Measurements from ENCODE around the gene EPHB4. TPM values are rescaled to one million over a fixed set of nuclear protein-coding genes. Genes with fewer than 3 reads are reported as not detected.
"Not testable (repeated sequence)": the region's sequence is repeated elsewhere in the genome, so short reads cannot be mapped to it uniquely, and the experiment has no call there.

EPHB4 gene
- total RNA-seq, 2 donors from 2014 or later = 31.4 to 46.6 TPM

DNA sequence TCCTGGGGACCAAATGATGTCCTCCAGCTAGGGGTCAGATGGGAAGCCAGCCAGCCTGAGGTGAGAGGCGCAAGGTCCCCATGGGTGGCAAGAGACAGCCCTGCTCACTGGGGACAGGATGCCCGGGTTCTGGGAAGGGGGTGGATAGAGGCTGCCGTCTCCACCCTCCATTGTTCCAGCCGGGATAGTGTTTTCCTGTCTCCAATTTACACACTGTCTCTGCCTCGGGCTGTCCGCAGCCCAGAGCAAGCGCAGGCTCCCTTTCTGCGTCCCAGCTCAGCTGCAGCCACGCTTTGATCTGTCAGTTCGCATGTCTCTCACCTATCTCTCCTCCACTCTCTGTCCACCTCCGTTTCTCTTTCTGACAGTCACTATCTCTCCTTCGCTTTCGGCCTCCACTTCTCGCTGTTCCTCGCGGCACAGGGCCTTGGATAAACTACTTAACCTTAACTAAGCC is 2.1 kb downstream of the EPHB4 start:
- DNase-seq (ENCODE audit: low spot score) = no peak
- intact Hi-C loops (cut with DNase I) = no loop called here

DNA sequence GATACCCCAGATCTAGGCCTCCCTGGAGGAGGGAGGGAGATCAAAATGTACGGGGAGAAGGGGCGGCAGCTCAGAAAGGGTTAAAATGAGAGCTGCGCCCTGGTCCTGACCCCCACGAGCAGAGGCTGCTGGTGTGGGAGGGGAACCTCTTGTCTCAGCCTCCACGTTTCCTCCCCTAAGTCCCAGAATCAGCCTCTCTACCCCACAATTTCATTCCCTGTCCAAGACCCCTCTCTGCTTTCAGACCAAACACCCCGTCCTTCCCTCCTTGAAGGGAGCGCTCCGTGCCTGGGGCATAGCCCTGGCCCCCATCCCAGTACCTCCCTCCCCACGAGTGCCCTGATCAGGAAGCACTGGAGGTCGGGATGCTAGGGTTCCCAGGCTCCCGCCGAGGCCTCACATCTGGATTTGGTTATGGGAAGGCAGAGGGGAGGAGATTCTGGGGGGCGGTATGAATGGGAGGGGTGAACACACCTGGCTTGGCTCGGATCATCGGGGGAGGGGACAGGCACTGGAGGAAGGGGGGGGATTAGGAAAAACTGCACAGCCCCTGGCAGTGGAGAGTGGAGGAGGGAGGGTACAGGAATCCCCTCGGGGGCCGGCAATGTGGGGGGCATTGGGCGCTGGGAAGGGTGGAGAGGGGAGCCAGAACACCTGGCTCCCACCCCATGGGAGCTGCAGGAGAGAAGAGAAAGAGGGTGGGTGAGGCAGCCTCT is 2.7 kb downstream of the EPHB4 start:
- DNase-seq (ENCODE audit: low spot score) = no peak
- intact Hi-C loops (cut with DNase I) = no loop called here

DNA sequence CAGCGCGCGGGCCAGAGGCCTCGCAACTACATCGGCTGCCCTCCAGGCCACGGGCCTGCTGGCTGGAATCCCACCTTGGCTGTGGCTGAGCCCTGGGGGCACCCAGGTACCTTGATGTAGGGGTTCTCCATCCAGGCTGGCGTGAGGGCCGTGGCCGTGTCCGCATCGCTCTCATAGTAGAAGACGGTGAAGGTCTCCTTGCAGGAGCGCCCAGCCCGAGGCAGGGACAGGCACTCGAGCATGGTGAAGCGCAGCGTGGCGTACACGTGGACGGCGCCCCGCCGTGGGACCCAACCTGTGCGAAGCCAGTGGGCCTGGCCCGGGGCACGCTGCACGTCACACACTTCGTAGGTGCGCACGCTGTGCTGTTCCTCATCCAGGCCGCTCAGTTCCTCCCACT is 3.8 kb downstream of the EPHB4 start:
- intact Hi-C loops (cut with DNase I) = no loop called here
- no peak for DNase-seq (ENCODE audit: low spot score)

DNA sequence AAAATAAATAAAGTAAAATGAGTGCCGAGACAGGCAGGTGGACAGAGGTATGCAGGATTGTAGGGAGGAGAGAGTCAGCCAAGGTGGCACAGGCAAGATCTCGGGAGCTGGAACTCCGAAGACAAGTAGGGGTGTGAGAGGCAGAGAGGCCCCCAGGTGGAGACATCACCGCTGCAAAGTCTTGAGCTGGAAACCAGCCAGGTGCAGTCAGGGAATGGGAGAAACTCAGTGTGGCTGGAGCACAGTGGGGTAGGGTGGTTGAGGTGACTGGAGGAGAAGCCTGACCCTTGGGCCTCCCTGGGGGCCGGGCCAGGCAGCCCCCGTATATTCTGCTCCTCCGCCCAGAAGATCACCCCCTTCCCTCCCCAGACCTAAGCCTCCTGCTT is 4.2 kb downstream of the EPHB4 start:
- no peak for DNase-seq (ENCODE audit: low spot score)
- intact Hi-C loops (cut with DNase I) = no loop called here

DNA sequence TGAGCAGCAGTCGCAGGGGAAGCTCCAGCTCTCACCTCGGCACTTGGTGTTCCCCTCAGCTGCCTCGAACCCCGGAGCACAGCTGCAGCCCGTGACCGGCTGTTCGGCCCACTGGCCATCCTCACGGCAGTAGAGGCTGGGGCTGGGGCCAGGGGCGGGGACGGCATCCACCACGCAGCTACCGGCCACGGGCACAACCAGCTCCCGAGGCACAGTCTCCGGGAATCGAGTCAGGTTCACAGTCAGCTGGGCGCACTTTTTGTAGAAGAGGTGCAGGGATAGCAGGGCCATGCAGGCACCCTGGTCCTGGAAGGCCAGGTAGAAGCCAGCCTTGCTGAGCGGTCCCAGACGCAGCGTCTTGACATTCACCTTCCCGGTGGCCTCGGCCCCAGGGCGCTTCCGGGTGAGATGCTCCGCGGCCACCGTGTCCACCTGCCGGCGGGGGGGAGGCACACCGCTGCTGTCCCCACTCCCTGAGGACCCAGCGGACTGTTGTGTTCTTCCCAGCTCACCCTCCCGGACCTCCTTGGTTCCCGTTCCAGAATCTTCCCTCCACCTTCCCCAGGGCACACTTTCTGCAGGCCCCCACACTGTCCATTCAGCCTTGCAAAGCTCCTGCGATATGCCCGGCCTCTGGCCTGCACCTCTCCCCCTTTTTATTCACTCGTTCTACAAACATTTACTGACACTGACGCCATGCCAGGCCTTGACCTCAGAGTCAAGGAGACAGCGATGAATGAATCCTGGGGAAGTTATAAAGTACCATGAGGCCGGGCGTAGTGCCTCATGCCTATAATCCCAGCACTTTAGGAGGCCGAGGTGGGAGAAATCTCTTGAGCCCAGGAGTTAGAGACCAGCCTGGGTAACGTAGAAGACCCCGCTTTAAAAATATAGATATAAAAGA is 4.8 kb downstream of the EPHB4 start:
- intact Hi-C loops (cut with DNase I) = no loop called here
- DNase-seq (ENCODE audit: low spot score) = no peak

DNA sequence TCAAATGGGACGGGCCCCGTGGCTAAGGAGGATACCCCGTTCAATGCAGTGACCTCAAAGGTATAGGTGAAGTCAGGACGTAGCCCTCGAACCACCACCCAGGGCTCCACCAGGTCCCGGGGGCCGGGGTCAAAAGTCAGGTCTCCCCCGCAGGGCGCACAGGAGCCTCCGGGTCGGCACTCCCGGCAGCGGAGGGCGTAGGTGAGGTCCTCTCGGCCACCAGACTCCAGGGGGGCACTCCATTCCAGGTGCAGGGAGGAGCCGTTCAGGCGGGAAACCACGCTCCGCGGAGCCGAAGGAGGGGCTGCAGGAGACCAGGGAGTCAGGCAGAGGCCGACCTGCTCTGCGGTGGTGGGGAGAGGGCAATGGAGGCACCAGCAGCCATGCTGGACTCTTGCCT is 7.7 kb downstream of the EPHB4 start:
- DNase-seq (ENCODE audit: low spot score) = no peak
- intact Hi-C loops (cut with DNase I) = no loop called here

DNA sequence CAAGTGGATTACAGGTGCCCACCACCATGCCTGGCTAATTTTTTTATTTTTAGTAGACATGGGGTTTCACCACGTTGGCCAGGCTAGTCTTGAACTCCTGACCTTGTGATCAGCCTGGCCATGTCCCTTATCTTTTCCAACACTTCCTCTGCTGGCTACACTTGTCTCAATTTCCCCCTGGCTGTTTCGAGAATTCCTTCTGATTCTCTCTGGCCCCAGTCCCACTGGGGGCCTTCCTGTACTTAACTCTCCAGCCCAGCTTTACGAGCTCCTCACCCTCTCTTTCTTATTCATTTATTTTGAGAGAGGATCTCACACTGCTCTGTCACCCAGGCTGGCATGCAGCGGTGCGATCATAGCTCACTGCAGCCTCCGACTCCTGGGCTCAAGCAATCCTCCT is 8.5 kb downstream of the EPHB4 start:
- no peak for DNase-seq (ENCODE audit: low spot score)
- intact Hi-C loops (cut with DNase I) = no loop called here

DNA sequence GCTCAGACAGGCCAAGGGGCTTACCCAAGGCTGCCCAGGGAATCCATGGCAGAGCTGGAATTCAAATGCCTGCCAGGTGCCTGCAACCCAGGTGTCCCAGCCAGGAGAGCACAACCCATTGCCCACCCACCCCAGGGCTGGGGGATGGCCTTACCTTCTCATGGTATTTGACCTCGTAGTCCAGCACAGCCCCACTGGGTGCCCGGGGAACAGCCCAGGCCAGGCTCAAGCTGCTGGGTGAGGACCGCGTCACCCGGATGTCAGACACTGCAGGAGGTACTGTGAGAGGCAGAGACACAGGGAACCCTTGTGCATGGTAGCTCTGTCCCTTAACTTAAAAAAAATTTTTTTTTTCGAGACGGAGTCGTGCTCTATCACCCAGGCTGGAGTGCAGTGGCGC is 9.0 kb downstream of the EPHB4 start:
- intact Hi-C loops (cut with DNase I) = no loop called here
- DNase-seq (ENCODE audit: low spot score) = no peak

DNA sequence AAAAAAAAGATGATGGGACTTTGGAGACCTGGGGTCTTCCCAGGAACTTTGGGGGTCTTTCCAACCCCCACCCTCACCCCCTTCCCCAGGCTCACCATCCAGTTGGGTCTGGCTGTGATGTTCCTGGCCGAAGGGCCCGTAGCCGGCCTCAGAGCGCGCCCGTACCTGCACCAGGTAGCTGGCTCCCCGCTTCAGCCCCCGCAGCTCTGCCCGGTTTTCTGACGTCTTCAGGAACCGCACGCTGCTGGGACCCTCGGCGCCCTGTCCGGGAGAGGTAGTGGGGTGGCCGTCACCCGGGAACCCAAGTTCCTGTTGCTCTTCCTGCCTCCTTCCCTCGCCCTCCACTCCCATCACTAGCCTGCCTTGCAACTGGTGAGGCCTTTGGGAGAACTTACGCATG is 10.2 kb downstream of the EPHB4 start:
- no peak for DNase-seq (ENCODE audit: low spot score)
- intact Hi-C loops (cut with DNase I) = no loop called here

DNA sequence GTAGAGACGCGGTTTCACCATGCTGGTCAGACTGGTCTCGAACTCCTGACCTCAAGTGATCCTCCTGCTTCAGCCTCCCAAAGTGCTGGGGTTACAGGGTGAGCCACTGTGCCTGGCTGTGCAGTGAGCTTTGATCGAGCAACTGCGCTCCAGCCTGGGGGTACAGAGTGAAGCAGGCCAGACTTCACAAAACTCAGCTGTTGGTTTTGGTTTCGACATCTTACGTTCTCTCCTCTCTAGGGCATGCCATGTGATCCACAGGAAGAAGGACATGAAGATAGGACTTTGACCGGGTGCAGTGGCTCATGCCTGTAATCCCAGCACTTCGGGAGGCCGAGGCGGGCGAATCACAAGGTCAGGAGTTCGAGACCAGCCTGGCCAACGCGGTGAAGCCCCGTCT is 10.8 kb downstream of the EPHB4 start:
- DNase-seq (ENCODE audit: low spot score); intact Hi-C loops (cut with DNase I): not testable (repeated sequence)

DNA sequence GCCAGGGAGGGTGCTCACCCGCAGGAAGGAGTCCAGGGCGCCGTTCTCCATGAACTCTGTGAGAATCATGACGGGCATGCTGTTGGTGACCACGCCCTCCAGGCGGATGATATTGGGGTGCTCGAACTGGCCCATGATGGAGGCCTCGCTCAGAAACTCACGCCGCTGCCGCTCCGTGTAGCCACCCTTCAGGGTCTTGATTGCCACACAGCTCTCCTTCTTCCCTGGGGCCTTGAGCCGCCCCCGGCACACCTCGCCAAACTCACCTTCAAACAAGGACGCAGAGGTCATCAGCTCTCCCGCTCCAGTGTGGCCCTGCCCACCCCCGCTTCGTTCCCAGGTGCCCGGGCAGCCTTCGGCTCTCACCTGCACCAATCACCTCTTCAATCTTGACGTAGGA is 14.6 kb downstream of the EPHB4 start:
- intact Hi-C loops (cut with DNase I) = no loop called here
- DNase-seq (ENCODE audit: low spot score) = no peak

DNA sequence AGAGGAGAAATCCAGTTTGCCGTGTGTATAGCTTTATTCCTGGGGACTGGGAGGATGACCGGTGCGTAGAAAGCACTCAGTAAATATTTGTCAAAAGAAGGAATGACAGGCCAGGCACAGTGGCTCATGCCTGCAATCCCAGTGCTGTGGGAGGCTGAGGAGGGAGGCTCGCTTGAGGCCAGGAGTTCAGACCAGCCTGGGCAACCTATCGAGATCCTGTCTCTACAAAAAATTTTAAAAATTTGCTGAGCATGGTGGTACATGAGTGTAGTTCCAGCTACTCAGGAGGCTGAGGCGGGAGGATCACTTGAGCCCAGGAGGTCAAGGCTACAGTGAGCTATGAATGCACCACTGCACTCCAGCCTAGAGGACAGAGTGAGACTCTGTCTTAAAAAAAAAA is 15.8 kb downstream of the EPHB4 start:
- DNase-seq (ENCODE audit: low spot score) = no peak

DNA sequence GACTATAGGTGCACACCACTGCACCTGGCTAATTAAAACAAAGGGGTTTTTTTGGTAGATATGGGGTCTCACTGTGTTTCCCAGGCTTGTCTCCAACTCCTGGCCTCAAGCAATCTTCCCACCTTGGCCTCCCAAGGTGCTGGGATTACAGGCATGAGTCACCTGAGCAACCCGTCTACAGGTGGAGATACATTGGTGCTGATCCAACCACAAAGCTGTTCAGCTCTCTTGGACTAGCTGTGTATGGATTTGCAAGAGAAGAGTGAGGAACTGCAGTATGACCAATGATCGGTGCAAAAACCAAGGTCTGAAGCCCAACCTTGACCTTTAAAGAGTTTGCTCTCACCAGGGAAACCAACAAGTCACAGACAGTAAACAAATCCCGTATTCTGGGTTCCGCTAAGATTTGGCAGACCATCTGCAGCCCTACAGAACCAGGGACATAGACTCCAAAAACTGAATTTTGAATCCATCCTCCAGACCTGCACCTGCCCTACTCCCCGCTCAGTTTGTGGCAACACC is 18.9 kb downstream of the EPHB4 start:
- intact Hi-C loops (cut with DNase I) = no loop called here
- DNase-seq (ENCODE audit: low spot score) = no peak

More for the DNA sequence above, 15.8 kb downstream of the EPHB4 start:
- intact Hi-C loops (cut with DNase I) = no loop called here

DNA sequence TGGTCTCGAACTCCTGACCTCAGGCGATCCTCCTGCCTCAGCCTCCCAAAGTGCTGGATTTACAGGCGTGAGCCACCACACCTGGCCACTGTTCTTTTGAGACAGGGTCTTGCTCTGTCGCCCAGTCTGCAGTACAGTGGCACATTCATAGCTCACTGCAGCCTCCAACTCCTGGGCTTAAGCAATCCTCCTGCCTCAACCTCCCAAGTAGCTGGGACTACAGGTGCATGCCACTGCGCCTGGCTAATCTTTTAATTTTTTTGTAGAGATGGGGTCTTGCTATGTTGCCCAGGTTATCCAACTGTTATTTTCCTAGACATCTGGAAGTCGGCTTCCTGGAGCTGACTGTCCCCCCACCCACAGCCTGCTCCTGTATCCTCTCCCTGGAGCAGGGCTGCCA is 20.4 kb downstream of the EPHB4 start:
- DNase-seq (ENCODE audit: low spot score); intact Hi-C loops (cut with DNase I): not testable (repeated sequence)

DNA sequence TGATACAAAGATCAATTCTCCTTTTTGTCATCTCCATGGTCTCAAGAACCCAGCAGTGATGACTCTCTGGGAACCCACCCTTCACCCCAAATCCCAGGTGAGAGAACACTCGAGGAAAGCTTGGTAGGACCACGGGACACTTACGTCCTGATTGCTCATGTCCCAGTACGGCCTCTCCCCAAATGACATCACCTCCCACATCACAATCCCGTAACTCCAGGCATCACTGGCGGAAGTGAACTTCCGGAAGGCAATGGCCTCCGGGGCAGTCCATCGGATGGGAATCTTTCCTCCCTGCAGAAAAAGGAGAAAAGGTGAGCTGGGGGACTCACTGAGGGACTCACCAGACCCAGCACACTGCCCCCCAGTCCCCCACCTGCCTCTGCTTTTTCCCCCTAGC is 21.0 kb downstream of the EPHB4 start:
- no peak for DNase-seq (ENCODE audit: low spot score)
- intact Hi-C loops (cut with DNase I) = no loop called here

DNA sequence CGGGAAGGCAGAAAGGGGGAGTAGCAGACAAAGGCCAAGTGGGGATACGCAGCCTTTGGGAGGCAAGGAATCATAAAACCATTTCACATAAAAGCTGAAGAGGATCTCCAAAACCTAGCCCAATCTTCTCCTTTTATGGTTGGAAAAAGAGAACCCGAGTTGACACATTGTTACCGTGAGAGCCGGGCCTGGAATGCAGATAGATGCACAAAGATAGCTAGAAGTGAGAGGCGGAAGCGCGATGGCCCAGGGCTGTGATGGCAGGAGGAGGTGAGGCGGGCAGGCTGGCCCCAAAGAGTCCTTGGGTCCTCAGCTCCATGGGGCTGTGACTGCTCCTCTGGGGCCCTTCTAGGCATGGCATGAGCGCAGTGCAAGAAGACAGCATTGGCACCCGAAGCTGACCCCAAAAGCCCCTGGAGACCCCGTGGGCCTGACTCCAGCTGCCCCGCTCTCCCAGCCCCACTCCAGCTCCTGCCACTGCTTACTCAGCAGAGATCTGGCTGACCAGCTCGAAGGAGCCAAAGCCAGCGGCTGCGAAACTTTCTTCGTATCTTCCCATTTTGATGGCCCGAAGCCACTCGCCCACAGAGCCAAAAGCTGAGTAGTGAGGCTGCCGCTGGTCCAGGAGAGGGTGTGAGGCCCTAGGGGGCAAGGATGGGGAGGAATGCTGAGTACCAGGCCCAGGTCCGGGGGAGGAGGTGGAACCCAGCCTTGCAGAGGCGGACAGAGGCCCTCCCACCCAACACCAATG is 22.5 kb downstream of the EPHB4 start:
- DNase-seq (ENCODE audit: low spot score) = no peak
- intact Hi-C loops (cut with DNase I) = no loop called here

DNA sequence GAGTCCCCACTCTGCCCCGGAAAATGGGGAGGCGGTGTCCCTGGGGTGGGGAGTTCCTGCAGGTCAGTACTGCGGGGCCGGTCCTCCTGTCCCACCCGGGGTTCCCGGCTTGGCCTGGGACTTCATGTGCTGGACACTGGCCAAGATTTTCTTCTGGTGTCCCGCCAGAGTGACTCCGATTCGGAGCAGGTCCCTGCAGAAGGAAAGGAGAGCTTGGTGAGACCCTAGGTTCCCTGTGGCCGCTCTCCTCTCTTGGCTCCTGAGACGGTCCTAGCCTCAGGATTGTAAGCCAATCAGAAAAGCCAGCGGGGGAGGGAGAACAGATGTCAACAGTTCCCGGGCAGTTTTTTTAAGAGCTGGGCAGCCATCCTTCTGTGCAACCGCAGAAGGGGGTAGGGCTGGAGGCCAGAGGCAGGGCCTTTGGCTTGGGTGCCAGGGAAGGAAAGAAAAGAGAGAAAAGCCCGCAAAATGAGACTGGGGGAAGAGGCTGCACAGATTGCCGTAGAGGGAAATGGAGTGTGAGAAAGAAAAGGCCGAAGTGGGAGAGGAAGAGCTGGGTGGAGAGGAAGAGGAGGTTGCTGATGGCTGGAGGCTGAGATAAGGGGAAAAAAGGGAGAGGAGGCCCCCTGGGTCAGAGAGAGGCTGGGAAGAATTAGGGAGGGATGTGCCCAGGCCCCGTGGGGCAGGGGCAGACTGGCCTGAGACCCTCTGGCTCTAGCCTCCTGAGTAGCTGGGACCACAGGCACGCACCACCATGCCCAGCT is 23.7 kb downstream of the EPHB4 start:
- DNase-seq (ENCODE audit: low spot score) = peak; percentile 91
- intact Hi-C loops (cut with DNase I) = no loop called here

DNA sequence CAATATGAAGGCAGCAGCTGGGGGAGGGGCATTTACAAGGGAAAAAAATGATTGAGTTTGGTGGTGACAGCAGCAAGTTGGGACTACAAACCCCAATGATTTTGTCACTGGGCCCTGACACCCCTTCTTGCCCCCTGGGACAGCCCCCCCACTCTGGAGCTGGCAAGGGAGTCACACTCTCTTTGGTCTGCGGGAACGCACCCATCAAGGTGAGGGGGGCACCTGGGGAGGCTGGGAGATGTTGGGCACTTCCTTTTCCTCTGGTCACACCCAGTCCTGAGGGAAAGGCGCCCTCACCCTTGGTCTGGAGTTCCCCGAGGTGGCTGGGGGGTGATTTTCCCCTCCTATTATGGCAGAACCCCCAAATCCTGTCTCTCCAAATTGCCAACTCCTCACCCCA is 24.4 kb downstream of the EPHB4 start:
- intact Hi-C loops (cut with DNase I) = no loop called here
- DNase-seq (ENCODE audit: low spot score) = no peak
